T-helper 1 cell treated with Interleukin-12 subunit alpha and Interleukin-12 subunit beta and Interleukin-4 antibody, amounts not matched to agents 30 μg/mL and 1 μg/mL, for 36 hours (primary cell): ENCODE results near the gene CASP2.

Source experiments
- H3K27ac Mint-ChIP-seq: one replicate; pipeline ENCODE4 v1.8.0; 2021; ENCODE audit warnings: mild to moderate bottlenecking, mixed read lengths
- H3K27me3 Mint-ChIP-seq: one replicate; pipeline ENCODE4 v1.8.0; 2021; ENCODE audit warnings: low read depth, mixed read lengths
- H3K36me3 Mint-ChIP-seq: one replicate; pipeline ENCODE4 v1.8.0; 2021; ENCODE audit warnings: low read depth, mixed read lengths
- H3K4me1 Mint-ChIP-seq: one replicate; pipeline ENCODE4 v1.8.0; 2021; ENCODE audit warnings: low read depth, mixed read lengths
- H3K4me3 Mint-ChIP-seq: one replicate; pipeline ENCODE4 v1.8.0; 2021; ENCODE audit warnings: mild to moderate bottlenecking, moderate library complexity, mixed read lengths
- H3K9me3 Mint-ChIP-seq: one replicate; pipeline ENCODE4 v1.8.0; 2021; ENCODE audit warnings: mixed read lengths

The CASP2 gene

GRCh38 chr7:143287935-143288826 lies at the start of gene CASP2:
CASP2 (plus strand) TSS chr7:143288351; CDS start chr7:143288456, 105 bp downstream.
- Mint-ChIP-seq H3K27me3 (no peaks in the 10 kb centered on the region), H3K36me3 (peaks cover 33% of the 10 kb centered on the region), H3K4me3 (peak within 1 kb of the TSS; percentile 94), H3K4me1 (peaks cover 51% of the 10 kb centered on the region), H3K9me3 (peaks cover 10% of the 10 kb centered on the region), H3K27ac (peak within 1 kb of the TSS; percentile 93)

DNA sequence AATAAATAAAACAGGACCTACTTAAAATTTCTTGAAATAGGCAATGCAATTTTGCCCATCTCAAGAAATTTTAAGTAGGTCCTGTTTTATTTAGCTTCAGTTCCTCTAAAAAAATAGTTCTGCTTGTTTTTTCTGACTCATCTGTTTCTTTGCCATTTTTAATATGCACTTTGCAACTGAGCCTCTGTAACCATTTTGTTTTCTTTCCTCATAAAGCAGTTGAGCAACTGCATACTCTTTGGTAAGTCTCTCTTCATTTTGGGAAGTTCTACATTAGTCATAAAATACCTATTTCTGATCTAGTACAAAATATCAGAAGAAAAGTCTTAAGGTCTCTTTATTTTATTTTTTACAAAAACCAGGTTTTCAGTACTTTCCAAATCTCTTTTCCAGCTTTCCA lies 48.3 kb upstream of the CASP2 start:
- H3K27me3 Mint-ChIP-seq: peaks cover 24% of the 10 kb centered on the region
- peaks cover 16% of the 10 kb centered on the region for H3K36me3 Mint-ChIP-seq
- H3K27ac Mint-ChIP-seq: no peak overlapping the region
- H3K4me3 Mint-ChIP-seq: no peak overlapping the region
- peaks cover 31% of the 10 kb centered on the region for H3K9me3 Mint-ChIP-seq
- peaks cover 35% of the 10 kb centered on the region for H3K4me1 Mint-ChIP-seq

- Mint-ChIP-seq H3K4me3 (no peak overlapping the region), H3K27me3 (peaks cover 19% of the 10 kb centered on the region), H3K36me3 (peaks cover 18% of the 10 kb centered on the region), H3K27ac (no peak overlapping the region), H3K4me1 (peaks cover 40% of the 10 kb centered on the region), H3K9me3 (peaks cover 28% of the 10 kb centered on the region)
Measured at GRCh38 chr7:143240291-143241168, 47.6 kb upstream of the CASP2 start.

DNA sequence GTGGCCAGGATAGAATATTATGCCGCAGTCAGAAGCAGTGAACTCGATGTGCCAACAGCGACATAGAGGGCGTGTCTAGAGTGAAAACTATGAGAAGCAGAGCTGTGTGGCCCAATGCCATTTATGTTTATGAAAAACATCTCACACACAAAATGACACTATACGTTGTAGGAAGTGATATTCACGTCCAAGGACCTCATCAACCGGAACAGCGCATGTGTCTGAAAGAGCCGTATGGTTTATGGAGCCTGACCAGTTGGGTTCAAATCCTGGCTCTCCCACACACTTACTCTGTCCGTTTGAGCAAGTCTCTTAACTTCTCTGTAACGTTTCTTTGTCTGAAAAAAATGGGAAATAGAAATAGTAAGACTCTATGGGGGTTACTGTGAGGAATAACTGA lies 45.8 kb upstream of the CASP2 start:
- H3K27ac Mint-ChIP-seq: no peak overlapping the region
- peaks cover 21% of the 10 kb centered on the region for H3K9me3 Mint-ChIP-seq
- H3K27me3 Mint-ChIP-seq: peaks cover 2% of the 10 kb centered on the region
- no peak overlapping the region for H3K4me3 Mint-ChIP-seq
- peaks cover 14% of the 10 kb centered on the region for H3K36me3 Mint-ChIP-seq
- H3K4me1 Mint-ChIP-seq: peaks cover 57% of the 10 kb centered on the region

DNA sequence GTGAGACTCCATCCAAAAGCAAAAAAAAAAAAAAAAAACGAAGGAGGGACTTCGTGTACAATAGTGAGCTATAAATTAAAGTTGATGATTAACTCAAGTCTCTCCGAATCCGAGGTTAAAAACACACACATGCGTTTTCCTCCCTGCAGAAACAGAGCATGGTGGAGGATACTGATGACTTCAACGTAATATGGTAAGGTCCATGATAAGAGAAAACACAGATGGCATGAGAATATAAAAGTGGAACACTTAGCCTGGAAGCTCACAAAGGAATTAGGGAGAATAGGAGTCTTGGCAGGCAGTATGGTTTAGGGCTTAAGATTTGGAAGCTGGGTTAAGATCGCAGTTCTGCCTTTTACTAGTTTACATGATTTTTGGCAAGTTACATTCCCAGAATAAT lies 45.0 kb upstream of the CASP2 start:
- no peak overlapping the region for H3K27ac Mint-ChIP-seq
- peaks cover 60% of the 10 kb centered on the region for H3K4me1 Mint-ChIP-seq
- H3K27me3 Mint-ChIP-seq: no peaks in the 10 kb centered on the region
- no peak overlapping the region for H3K4me3 Mint-ChIP-seq
- peaks cover 15% of the 10 kb centered on the region for H3K36me3 Mint-ChIP-seq
- H3K9me3 Mint-ChIP-seq: peaks cover 21% of the 10 kb centered on the region

DNA sequence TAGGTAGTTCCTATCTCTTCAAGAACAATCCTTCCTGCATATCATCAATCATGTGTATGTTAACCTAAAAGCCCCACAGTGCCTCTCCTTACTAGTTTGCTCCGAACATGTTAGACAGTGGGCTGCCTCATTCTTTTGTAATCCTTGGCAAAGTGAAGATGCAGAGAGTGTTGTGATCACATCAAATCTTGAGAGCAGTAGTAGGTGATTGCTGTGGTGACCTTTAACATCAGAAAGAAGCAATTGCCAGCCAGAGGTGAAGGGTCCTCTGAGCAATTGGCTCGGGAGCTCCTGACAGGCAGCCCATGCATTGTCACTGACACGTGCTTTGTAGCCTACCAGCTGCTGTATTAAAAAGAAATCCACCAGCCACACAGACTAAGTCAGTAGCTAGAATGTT lies 44.5 kb upstream of the CASP2 start:
- Mint-ChIP-seq H3K27ac (peak overlapping the region; percentile 81), H3K4me3 (no peak overlapping the region), H3K9me3 (peaks cover 25% of the 10 kb centered on the region), H3K27me3 (no peaks in the 10 kb centered on the region), H3K4me1 (peaks cover 63% of the 10 kb centered on the region), H3K36me3 (peaks cover 17% of the 10 kb centered on the region)

- Mint-ChIP-seq H3K4me3 (no peak overlapping the region), H3K27ac (peak overlapping the region; percentile 81), H3K4me1 (peaks cover 68% of the 10 kb centered on the region), H3K36me3 (peaks cover 23% of the 10 kb centered on the region), H3K27me3 (no peaks in the 10 kb centered on the region), H3K9me3 (peaks cover 29% of the 10 kb centered on the region)
Measured at GRCh38 chr7:143244321-143244720, 43.8 kb upstream of the CASP2 start.

- no peaks in the 10 kb centered on the region for H3K27me3 Mint-ChIP-seq
- H3K27ac Mint-ChIP-seq: peak overlapping the region; percentile 90
- H3K36me3 Mint-ChIP-seq: peaks cover 29% of the 10 kb centered on the region
- H3K4me1 Mint-ChIP-seq: peaks cover 73% of the 10 kb centered on the region
- H3K9me3 Mint-ChIP-seq: peaks cover 37% of the 10 kb centered on the region
- peak overlapping the region; percentile 70 for H3K4me3 Mint-ChIP-seq
Measured at GRCh38 chr7:143245123-143245522, 43.0 kb upstream of the CASP2 start.

DNA sequence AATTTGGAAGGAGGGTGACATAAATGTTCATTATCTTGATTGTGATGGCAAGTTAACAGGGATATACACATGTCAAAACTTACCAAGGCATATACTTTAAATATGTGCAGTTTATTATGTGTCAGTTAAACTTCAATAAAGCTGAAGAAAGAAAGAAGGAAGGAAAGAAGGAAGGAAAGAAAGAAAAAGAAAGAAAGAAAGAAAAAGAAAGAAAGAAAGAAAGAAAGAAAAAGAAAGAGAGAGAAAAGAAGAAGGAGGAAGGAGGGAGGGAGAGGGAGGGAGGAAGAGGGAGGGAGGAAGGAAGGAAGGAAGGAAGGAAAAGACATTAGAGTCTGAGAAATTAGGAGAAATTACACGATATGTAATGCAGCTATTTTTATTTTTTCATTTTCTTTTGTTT lies 40.8 kb upstream of the CASP2 start:
- H3K27ac Mint-ChIP-seq: no peak overlapping the region
- no peak overlapping the region for H3K4me3 Mint-ChIP-seq
- H3K9me3 Mint-ChIP-seq: peaks cover 49% of the 10 kb centered on the region
- no peaks in the 10 kb centered on the region for H3K27me3 Mint-ChIP-seq
- H3K36me3 Mint-ChIP-seq: peaks cover 39% of the 10 kb centered on the region
- H3K4me1 Mint-ChIP-seq: peaks cover 73% of the 10 kb centered on the region

DNA sequence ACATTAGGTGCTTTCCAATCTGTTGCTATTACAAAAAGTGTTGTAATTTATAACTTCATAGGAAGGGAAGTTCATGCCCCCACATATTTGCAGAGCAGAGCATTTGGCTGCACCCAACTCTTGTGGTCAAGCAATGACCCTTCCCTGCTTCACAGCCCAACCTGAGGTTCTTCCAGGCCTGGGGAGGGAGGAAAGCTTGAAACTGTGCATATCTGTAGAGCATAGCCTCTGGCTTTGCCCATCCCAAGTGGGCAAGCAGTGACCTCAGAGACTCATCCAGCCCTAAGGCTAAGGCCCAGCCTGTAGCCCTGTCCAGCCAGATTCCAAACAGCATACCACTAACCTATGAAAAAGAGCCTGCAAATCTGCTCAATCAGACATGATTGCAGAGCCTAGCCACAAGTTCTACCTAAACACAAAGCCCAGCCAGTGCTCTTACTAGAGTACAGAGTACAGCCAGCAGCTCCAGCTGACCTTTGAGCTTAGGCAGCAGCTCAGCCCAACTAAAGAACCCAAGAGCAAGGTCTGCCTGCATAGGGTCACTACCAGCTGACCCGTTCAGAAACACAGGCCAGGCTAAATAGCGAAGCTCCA lies 39.3 kb upstream of the CASP2 start:
- H3K9me3 Mint-ChIP-seq: peaks cover 62% of the 10 kb centered on the region
- peaks cover 50% of the 10 kb centered on the region for H3K36me3 Mint-ChIP-seq

DNA sequence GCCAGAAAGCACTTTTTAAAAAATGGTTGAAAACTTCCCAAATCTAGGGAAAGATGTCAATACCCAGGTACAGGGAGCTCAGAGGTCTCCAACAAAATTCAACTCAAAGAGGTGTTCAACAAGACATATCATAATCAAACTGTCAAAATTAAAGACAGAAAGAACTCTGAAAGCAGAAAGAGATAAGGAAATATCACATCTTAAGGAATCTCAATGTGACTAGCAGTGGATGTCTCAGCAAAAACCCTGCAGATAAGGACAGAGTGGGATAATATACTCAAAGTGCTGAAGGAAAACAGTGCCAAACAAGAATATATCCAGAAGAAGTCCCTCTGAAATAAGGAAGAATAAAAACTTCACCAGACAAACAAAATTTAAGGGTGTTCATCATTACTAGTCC lies 38.0 kb upstream of the CASP2 start:
- H3K27ac Mint-ChIP-seq: peak overlapping the region; percentile 73
- H3K4me3 Mint-ChIP-seq: peak overlapping the region; percentile 43
- peaks cover 52% of the 10 kb centered on the region for H3K36me3 Mint-ChIP-seq
- H3K27me3 Mint-ChIP-seq: no peaks in the 10 kb centered on the region
- peaks cover 76% of the 10 kb centered on the region for H3K4me1 Mint-ChIP-seq
- H3K9me3 Mint-ChIP-seq: peaks cover 65% of the 10 kb centered on the region

More for the DNA sequence above, 39.3 kb upstream of the CASP2 start:
- Mint-ChIP-seq H3K4me1 (peaks cover 78% of the 10 kb centered on the region), H3K27ac (peak overlapping the region; percentile 3), H3K4me3 (no peak overlapping the region), H3K27me3 (no peaks in the 10 kb centered on the region)

DNA sequence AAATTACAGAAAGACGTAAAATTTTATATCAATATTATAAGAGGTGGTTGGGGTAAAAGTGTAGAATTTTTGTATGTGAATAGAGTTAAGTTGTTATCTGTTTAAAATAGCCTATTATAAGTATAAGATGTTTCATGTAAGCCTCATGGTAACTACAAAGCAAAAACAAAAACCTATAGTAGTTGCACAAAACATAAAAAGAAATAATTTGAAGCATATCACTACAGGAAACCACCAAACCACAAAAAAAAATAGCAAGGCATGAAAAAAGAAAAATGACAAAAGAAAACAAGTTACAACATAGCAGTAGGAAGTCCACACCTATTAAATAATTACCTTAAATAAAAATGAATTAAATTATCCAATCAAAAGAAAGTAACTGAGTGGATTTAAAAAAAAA lies 37.3 kb upstream of the CASP2 start:
- Mint-ChIP-seq H3K9me3 (peaks cover 61% of the 10 kb centered on the region), H3K27me3 (no peaks in the 10 kb centered on the region), H3K36me3 (peaks cover 48% of the 10 kb centered on the region), H3K4me3 (peak overlapping the region; percentile 30), H3K4me1 (peaks cover 76% of the 10 kb centered on the region), H3K27ac (peak overlapping the region; percentile 73)

GRCh38 chr7:143252006-143252405 lies 36.1 kb upstream of the CASP2 start:
- Mint-ChIP-seq H3K4me3 (peak overlapping the region; percentile 23), H3K4me1 (peaks cover 75% of the 10 kb centered on the region), H3K9me3 (peaks cover 55% of the 10 kb centered on the region), H3K36me3 (peaks cover 42% of the 10 kb centered on the region), H3K27me3 (no peaks in the 10 kb centered on the region), H3K27ac (peak overlapping the region; percentile 73)

GRCh38 chr7:143255564-143255963 lies 32.6 kb upstream of the CASP2 start:
- Mint-ChIP-seq H3K27ac (peak overlapping the region; percentile 2), H3K4me1 (peaks cover 72% of the 10 kb centered on the region), H3K27me3 (no peaks in the 10 kb centered on the region), H3K4me3 (no peak overlapping the region), H3K36me3 (peaks cover 25% of the 10 kb centered on the region), H3K9me3 (peaks cover 29% of the 10 kb centered on the region)
